Fibroblast of pulmonary artery (primary cell): ENCODE measurements around the gene TMEM44.

Source experiments
- DNase-seq: peaks from one replicate; pipeline ENCODE4 v3.0.0-alpha.2; 2010; ENCODE audit warnings: low read depth
- H3K4me3 ChIP-seq: replicated peaks from 2 replicates; pipeline ENCODE4 v1.5.1; 2011; ENCODE audit warnings: low read depth, mild to moderate bottlenecking, control low read depth, low read length, moderate library complexity
- CTCF ChIP-seq: IDR thresholded peaks from 2 replicates; pipeline ENCODE4 v1.5.1; 2011; ENCODE audit warnings: mild to moderate bottlenecking, control low read depth, low read length, inconsistent platforms; ENCODE audit errors: missing control alignments

TMEM44 gene

GRCh38 chr3:194570235-194570634 is 63.0 kb downstream of the TMEM44 start:
- H3K4me3 ChIP-seq: no peak overlapping the region
- no peak for DNase-seq
- TF ChIP-seq CTCF: no peak

- H3K4me3 ChIP-seq: no peak overlapping the region
- TF ChIP-seq CTCF: no peak
Measured at GRCh38 chr3:194569252-194569651, 64.0 kb downstream of the TMEM44 start.

GRCh38 chr3:194565597-194566190 is 67.5 kb downstream of the TMEM44 start:
- H3K4me3 ChIP-seq: no peak overlapping the region
- peak; percentile 58 for DNase-seq
- TF ChIP-seq CTCF: no peak

More at GRCh38 chr3:194569252-194569651, 64.0 kb downstream of the TMEM44 start:
- DNase-seq: no peak

GRCh38 chr3:194562986-194563385 is 70.2 kb downstream of the TMEM44 start:
- no peak for DNase-seq
- TF ChIP-seq CTCF: no peak
- H3K4me3 ChIP-seq: no peak overlapping the region

- H3K4me3 ChIP-seq: no peak overlapping the region
- peak; percentile 92 for DNase-seq
- no peak for TF ChIP-seq CTCF
Measured at GRCh38 chr3:194561306-194561974, 71.8 kb downstream of the TMEM44 start.

GRCh38 chr3:194560047-194560446 is 73.2 kb downstream of the TMEM44 start:
- no peak overlapping the region for H3K4me3 ChIP-seq
- no peak for TF ChIP-seq CTCF
- no peak for DNase-seq

GRCh38 chr3:194559530-194559929 is 73.7 kb downstream of the TMEM44 start:
- H3K4me3 ChIP-seq: no peak overlapping the region
- no peak for TF ChIP-seq CTCF
- no peak for DNase-seq
